A673 (cell line): ENCODE data around the gene BCAS1. TPM values are rescaled to one million over a fixed set of nuclear protein-coding genes. Genes with fewer than 3 reads are reported as not detected.

ENCODE experiments used
- BruUV-seq: library from RNA; stranded (reverse); fragments of 400-500 nt; replicated peaks from 2 replicates; lab custom pipeline; 2021; lab: Mats Ljungman, UMichigan
- CTCF ChIA-PET: fragments of 300-600 bp; sonication (Branson Sonifier 250); formaldehyde crosslinking; loops from one replicate; lab custom pipeline; 2022; ENCODE audit warnings: antibody characterized with exemption; lab: Charles Lee
- POLR2A ChIA-PET: fragments of 300-600 bp; sonication (Branson Sonifier 250); formaldehyde crosslinking; loops from one replicate; lab custom pipeline; 2022; ENCODE audit warnings: antibody characterized with exemption; ENCODE audit not compliant: low non-redundant PET; lab: Charles Lee
- DNase-seq: peaks from one replicate; pipeline ENCODE4 v3.0.0-alpha.2; 2015; ENCODE audit warnings: low spot score
- H3K27ac ChIP-seq: fragments of 200-600 bp; sonication (generic); 2 replicates; pipeline ENCODE4 v1.5.1; 2016; ENCODE audit warnings: mixed run types, low read depth, mild to moderate bottlenecking, mixed read lengths, antibody characterized with exemption, low read length; ENCODE audit not compliant: poor library complexity, severe bottlenecking
- H3K27me3 ChIP-seq: fragments of 200-600 bp; sonication (generic); replicated peaks from 2 replicates; pipeline ENCODE4 v1.6.1; 2017; ENCODE audit warnings: mixed run types, low read depth, mild to moderate bottlenecking, mixed read lengths, antibody characterized with exemption, low read length; ENCODE audit not compliant: insufficient read depth, poor library complexity
- H3K36me3 ChIP-seq: fragments of 200-600 bp; sonication (generic); 2 replicates; pipeline ENCODE4 v1.6.1; 2016; ENCODE audit warnings: mixed run types, mild to moderate bottlenecking, mixed read lengths, antibody characterized with exemption, low read length; ENCODE audit not compliant: insufficient read depth, poor library complexity, severe bottlenecking
- H3K4me1 ChIP-seq: fragments of 200-600 bp; sonication (generic); 2 replicates; pipeline ENCODE4 v1.6.1; 2017; ENCODE audit warnings: mixed run types, mild to moderate bottlenecking, mixed read lengths, antibody characterized with exemption, low read length; ENCODE audit not compliant: insufficient read depth, poor library complexity, severe bottlenecking
- H3K4me3 ChIP-seq: fragments of 200-600 bp; sonication (generic); 2 replicates; pipeline ENCODE4 v1.5.1; 2016; ENCODE audit warnings: low read depth, mixed run types, mild to moderate bottlenecking, mixed read lengths, low read length; ENCODE audit not compliant: poor library complexity, severe bottlenecking
- H3K9me3 ChIP-seq: fragments of 200-600 bp; sonication (generic); 2 replicates; pipeline ENCODE4 v1.6.1; 2016; ENCODE audit warnings: mixed run types, low read depth, mild to moderate bottlenecking, mixed read lengths, antibody characterized with exemption, low read length; ENCODE audit not compliant: poor library complexity, severe bottlenecking
- EZH2 ChIP-seq: fragments of 200-600 bp; sonication (generic); IDR thresholded peaks from 2 replicates; pipeline ENCODE4 v1.6.1; 2017; ENCODE audit warnings: borderline replicate concordance, low read depth, mild to moderate bottlenecking, mixed read lengths, antibody characterized with exemption, low read length; ENCODE audit not compliant: poor library complexity, severe bottlenecking
- intact Hi-C: fragments of 100-400 bp; cut with micrococcal nuclease; formaldehyde crosslinking; loops from one replicate; pipeline ENCODE4 v1.10.0; 2022; ENCODE audit not compliant: unreplicated experiment
- total RNA-seq: library from RNA; stranded (reverse); gene quantifications from 2 replicates; pipeline ENCODE4 v1.2.3, GENCODE V29; 2021
- TF ChIP-seq, protein P1 (sequence below): fragments of 300-800, 200-600 bp; sonication (generic); conservative IDR thresholded peaks from 2 replicates; pipeline ENCODE4 v1.5.1; 2017; ENCODE audit warnings: low read depth, mild to moderate bottlenecking, antibody characterized with exemption, low read length, moderate library complexity, mixed read lengths

The BCAS1 gene
- total RNA-seq, 1 experiment from 2014 or later: 1.4 TPM

DNA sequence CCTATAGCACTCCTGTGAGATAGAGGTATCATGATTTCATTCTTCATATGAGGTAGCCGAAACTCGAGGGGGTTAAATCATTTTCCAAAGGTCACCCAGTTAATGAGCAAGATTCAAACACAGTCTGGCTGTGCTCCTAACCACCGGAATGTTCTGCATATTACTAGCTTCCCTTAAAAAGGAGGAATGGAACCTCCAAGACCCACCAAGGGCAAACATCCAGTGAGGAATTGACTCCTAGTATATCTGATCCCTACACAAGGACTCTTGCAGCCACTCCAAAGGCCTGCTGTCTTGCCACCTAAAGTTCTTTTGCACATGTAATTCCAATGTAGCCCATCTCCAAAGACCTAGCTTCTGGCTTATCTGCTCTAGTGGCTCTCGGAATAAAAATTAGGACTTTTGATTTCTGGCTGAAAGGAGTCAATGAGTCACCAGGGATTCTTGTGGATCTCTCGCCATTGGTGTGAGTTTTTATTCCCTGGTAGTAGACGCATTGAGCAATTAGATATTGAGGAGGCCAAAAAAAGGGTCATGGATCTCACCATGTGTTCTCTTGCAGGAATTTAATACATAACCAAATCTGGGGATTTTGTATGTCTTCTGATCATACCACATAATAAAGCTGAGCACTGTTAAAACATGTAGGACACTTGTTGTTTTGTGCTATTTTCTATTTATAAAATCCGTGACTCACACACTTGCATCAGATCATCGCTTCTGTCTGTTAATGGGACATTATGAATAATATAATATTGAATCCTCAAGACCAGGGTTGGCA, 9.1 kb downstream of the BCAS1 start:
- Histone ChIP-seq H3K4me1 (peaks cover 29% of the 10 kb centered on the region), H3K4me3 (no peak overlapping the region), H3K27ac (peak overlapping the region; percentile 27), H3K36me3 (no peaks in the 10 kb centered on the region), H3K9me3 (no peaks in the 10 kb centered on the region), H3K27me3 (no peaks in the 10 kb centered on the region)
- TF ChIP-seq, protein P1, sequence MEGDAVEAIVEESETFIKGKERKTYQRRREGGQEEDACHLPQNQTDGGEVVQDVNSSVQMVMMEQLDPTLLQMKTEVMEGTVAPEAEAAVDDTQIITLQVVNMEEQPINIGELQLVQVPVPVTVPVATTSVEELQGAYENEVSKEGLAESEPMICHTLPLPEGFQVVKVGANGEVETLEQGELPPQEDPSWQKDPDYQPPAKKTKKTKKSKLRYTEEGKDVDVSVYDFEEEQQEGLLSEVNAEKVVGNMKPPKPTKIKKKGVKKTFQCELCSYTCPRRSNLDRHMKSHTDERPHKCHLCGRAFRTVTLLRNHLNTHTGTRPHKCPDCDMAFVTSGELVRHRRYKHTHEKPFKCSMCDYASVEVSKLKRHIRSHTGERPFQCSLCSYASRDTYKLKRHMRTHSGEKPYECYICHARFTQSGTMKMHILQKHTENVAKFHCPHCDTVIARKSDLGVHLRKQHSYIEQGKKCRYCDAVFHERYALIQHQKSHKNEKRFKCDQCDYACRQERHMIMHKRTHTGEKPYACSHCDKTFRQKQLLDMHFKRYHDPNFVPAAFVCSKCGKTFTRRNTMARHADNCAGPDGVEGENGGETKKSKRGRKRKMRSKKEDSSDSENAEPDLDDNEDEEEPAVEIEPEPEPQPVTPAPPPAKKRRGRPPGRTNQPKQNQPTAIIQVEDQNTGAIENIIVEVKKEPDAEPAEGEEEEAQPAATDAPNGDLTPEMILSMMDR: no peak
- TF ChIP-seq EZH2: no peak
- ChIA-PET POLR2A (interaction anchor here (0.7 kb wide), 1 partner anchor 524 kb away, joined by 3 read pairs; no protein-coding TSS in a partner anchor), CTCF (interaction anchor here (0.6 to 1.0 kb wide), 4 partner anchors 100 to 927 kb away, joined by 3 to 4 read pairs (median 3); no protein-coding TSS in a partner anchor)
- DNase-seq: no peak
- BruUV-seq: no TSS peak
- intact Hi-C loops: loop anchor here (5.0 kb wide), 3 partner anchors 99 to 484 kb away; no protein-coding TSS in a partner anchor

DNA sequence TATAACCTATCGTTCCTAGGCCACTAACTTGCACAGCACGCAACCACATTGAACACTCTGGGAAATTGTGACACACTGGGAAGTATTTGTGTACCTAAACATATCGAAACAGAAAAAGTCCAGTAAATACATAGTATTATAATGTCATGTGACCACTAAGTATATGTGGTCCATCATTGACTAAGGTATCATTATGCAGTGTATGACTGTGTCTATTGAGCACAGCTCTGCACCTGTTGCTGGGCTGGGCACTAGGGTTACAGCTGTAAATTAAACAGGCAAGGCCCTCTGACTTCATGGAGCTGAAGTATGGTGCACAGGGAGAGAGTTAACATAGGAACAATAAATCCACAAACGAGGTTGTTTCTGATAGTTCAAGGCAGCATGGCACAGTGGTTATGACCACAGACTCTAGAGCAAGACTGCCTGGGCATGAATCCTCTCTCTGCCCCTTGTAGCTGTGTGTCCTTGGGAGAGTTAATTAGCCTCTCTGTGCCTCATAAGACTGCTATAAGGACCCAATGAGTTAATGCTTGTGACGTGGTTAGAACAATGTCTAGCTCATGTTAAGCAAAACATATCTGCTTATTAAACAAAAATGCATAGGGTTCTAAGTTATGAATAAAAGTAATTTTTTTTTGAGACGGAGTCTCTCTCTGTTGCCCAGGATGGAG, 10.6 kb downstream of the BCAS1 start:
- no peak for DNase-seq
- CTCF ChIA-PET: interaction anchor here (0.6 to 0.7 kb wide), 2 partner anchors 110 to 434 kb away, joined by 3 to 4 read pairs; no protein-coding TSS in a partner anchor
- intact Hi-C loops: loop anchor here (5.0 kb wide), 3 partner anchors 98 to 483 kb away; no protein-coding TSS in a partner anchor
- Histone ChIP-seq H3K36me3 (no peaks in the 10 kb centered on the region), H3K4me3 (no peak overlapping the region), H3K27ac (no peak overlapping the region), H3K9me3 (peaks cover 4% of the 10 kb centered on the region), H3K4me1 (peaks cover 29% of the 10 kb centered on the region), H3K27me3 (no peaks in the 10 kb centered on the region)
- POLR2A ChIA-PET: no interaction called here
- BruUV-seq: no TSS peak
- TF ChIP-seq, protein P1: no peak
- no peak for TF ChIP-seq EZH2

- Histone ChIP-seq H3K4me1 (peaks cover 24% of the 10 kb centered on the region), H3K9me3 (peaks cover 4% of the 10 kb centered on the region), H3K4me3 (no peak overlapping the region), H3K36me3 (no peaks in the 10 kb centered on the region), H3K27me3 (no peaks in the 10 kb centered on the region), H3K27ac (no peak overlapping the region)
- TF ChIP-seq, protein P1: no peak
- no peak for TF ChIP-seq EZH2
- ChIA-PET CTCF (no interaction called here), POLR2A (no interaction called here)
- BruUV-seq: no TSS peak
- intact Hi-C loops: no loop called here
- peak; percentile 59 for DNase-seq
Measured at GRCh38 chr20:54058420-54059139, 11.8 kb downstream of the BCAS1 start.
